Neuronal stem cell (in vitro differentiated cells): ENCODE measurements around the gene HS2ST1.

Experiments
- DNase-seq: peaks from one replicate; pipeline ENCODE4 v3.0.0-alpha.2; 2013; ENCODE audit warnings: low spot score
- H2AFZ ChIP-seq: one replicate; pipeline ENCODE4 v1.6.1; 2013; ENCODE audit warnings: mild to moderate bottlenecking, low read length, inconsistent platforms
- H2AK5ac ChIP-seq: 2 replicates; pipeline ENCODE4 v1.6.1; 2013; ENCODE audit warnings: low read depth, mild to moderate bottlenecking, inconsistent platforms, low read length, moderate library complexity, mixed read lengths
- H2BK120ac ChIP-seq: 2 replicates; pipeline ENCODE4 v1.6.1; 2013; ENCODE audit warnings: low read depth, mild to moderate bottlenecking, inconsistent platforms, low read length, moderate library complexity, mixed read lengths
- H2BK12ac ChIP-seq: one replicate; pipeline ENCODE4 v1.6.1; 2013; ENCODE audit warnings: low read length, inconsistent platforms
- H2BK15ac ChIP-seq: 2 replicates; pipeline ENCODE4 v1.6.1; 2013; ENCODE audit warnings: mild to moderate bottlenecking, low read length, inconsistent platforms, mixed read lengths
- H2BK5ac ChIP-seq: one replicate; pipeline ENCODE4 v1.6.1; 2013; ENCODE audit warnings: inconsistent platforms, mild to moderate bottlenecking, low read length, moderate library complexity
- H3K14ac ChIP-seq: one replicate; pipeline ENCODE4 v1.6.1; 2013; ENCODE audit warnings: low read length, inconsistent platforms
- H3K18ac ChIP-seq: 2 replicates; pipeline ENCODE4 v1.6.1; 2013; ENCODE audit warnings: low read length, inconsistent platforms
- H3K23ac ChIP-seq: 2 replicates; pipeline ENCODE4 v1.6.1; 2013; ENCODE audit warnings: low read depth, mild to moderate bottlenecking, mixed read lengths, low read length, inconsistent platforms; ENCODE audit not compliant: poor library complexity
- H3K27ac ChIP-seq: replicated peaks from 3 replicates; pipeline ENCODE4 v1.5.1; 2013; ENCODE audit warnings: low read length, inconsistent platforms
- H3K27me3 ChIP-seq, 3 experiments: 2 replicates each; pipeline ENCODE4 v1.6.1; 2013; ENCODE audit warnings: low read length in 3 of 3, mild to moderate bottlenecking in 2 of 3, inconsistent platforms in 1 of 3, low read depth in 1 of 3, mixed read lengths in 1 of 3, moderate library complexity in 1 of 3; ENCODE audit not compliant: control insufficient read depth in 3 of 3, insufficient read depth in 3 of 3
- H3K36me3 ChIP-seq, 2 donors: replicated peaks in 1 of 2; 2 replicates each; pipeline ENCODE4 v1.6.1; 2013; ENCODE audit warnings: low read length in 2 of 2; ENCODE audit not compliant: control insufficient read depth in 2 of 2, insufficient read depth in 2 of 2
- H3K4ac ChIP-seq: 2 replicates; pipeline ENCODE4 v1.6.1; 2013; ENCODE audit warnings: inconsistent platforms, mild to moderate bottlenecking, low read length, moderate library complexity
- H3K4me1 ChIP-seq, 2 donors: 1 replicate in 1 of 2; 2 replicates in 1 of 2; pipeline ENCODE4 v1.6.1; 2013; ENCODE audit warnings: low read length in 2 of 2, low read depth in 1 of 2; ENCODE audit not compliant: control insufficient read depth in 2 of 2, insufficient read depth in 1 of 2
- H3K4me2 ChIP-seq: one replicate; pipeline ENCODE4 v1.6.1; 2013; ENCODE audit warnings: mild to moderate bottlenecking, low read length, inconsistent platforms; ENCODE audit not compliant: insufficient read depth, poor library complexity, severe bottlenecking
- H3K4me3 ChIP-seq, 2 donors: 2 replicates each; pipeline ENCODE4 v1.5.1; 2013; ENCODE audit warnings: low read length in 2 of 2, mild to moderate bottlenecking in 2 of 2, inconsistent platforms in 1 of 2, moderate library complexity in 1 of 2
- H3K79me1 ChIP-seq: one replicate; pipeline ENCODE4 v1.6.1; 2013; ENCODE audit warnings: low read depth, mild to moderate bottlenecking, inconsistent platforms, low read length, moderate library complexity
- H3K9ac ChIP-seq: one replicate; pipeline ENCODE4 v1.6.1; 2013; ENCODE audit warnings: mild to moderate bottlenecking, low read depth, low read length, inconsistent platforms; ENCODE audit not compliant: poor library complexity
- H3K9me3 ChIP-seq, 2 donors: replicated peaks in 1 of 2; 2 replicates each; pipeline versions ENCODE3 to v1.6.1; 2013; ENCODE audit warnings: low read length in 2 of 2, mild to moderate bottlenecking in 2 of 2, inconsistent platforms in 1 of 2, low read depth in 1 of 2, mixed read lengths in 1 of 2, moderate library complexity in 1 of 2; ENCODE audit not compliant: control insufficient read depth in 2 of 2, insufficient read depth in 1 of 2
- H4K8ac ChIP-seq: one replicate; pipeline ENCODE4 v1.6.1; 2013; ENCODE audit warnings: low read depth, mild to moderate bottlenecking, inconsistent platforms, low read length, moderate library complexity
- H4K91ac ChIP-seq: one replicate; pipeline ENCODE4 v1.6.1; 2013; ENCODE audit warnings: low read length, low read depth, mild to moderate bottlenecking, inconsistent platforms; ENCODE audit not compliant: poor library complexity
- WGBS, 2 donors: extraction: QIAGEN DNeasy Blood & Tissue Kit; methylation state at CpG; one replicate each; pipeline ENCODE4 v1.1.7; 2013; ENCODE audit warnings: missing lambda C conversion rate in 2 of 2, mixed read lengths in 1 of 2; ENCODE audit not compliant: insufficient read length in 2 of 2, insufficient replicate concordance in 1 of 2; ENCODE audit errors: extremely low coverage in 2 of 2; 5-methylcytosine and 5-hydroxymethylcytosine counted together

The HS2ST1 gene

DNA sequence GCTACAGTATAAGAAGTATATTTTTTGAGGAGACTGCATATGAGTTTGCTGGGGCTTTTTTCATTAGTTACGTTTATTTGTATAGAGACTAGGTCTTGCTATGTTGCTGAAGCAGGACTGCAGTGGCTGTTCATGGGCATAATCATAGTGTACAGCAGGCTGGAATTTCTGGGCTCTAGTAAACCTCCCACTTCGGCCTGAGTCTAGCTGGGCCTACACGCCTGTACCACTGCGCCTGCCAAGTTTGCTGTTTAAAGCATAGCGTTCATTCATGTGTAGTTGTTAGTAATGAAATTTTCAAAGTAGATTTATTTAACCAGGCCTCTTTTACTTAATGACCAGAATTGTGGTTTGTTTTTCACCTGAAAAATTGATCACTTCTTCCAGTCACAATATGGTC is 33.8 kb downstream of the HS2ST1 start:
- Histone ChIP-seq H3K9ac (no peak overlapping the region), H3K14ac (no peak overlapping the region), H3K23ac (no peak overlapping the region), H3K4me1 (peaks cover 0 to 26% of the 10 kb centered on the region in 2 donors), H3K4ac (no peak overlapping the region), H2BK15ac (no peak overlapping the region), H2BK12ac (no peak overlapping the region), H3K79me1 (peaks cover 2% of the 10 kb centered on the region), H3K18ac (no peak overlapping the region), H2AFZ (no peak overlapping the region), H2AK5ac (no peak overlapping the region), H3K27ac (no peak overlapping the region), H4K8ac (no peak overlapping the region), H2BK5ac (no peak overlapping the region), H3K27me3 (no peaks in the 10 kb centered on the region), H3K9me3 (peaks cover 0 to 9% of the 10 kb centered on the region in 2 donors), H2BK120ac (no peak overlapping the region), H3K36me3 (no peaks in the 10 kb centered on the region), H3K4me3 (no peak overlapping the region), H4K91ac (no peak overlapping the region), H3K4me2 (no peak overlapping the region)
- DNase-seq: no peak
- no CpG with 5 or more reads among the region's 5 CpGs for WGBS, 2 donors

- Histone ChIP-seq H3K4me3 (no peak overlapping the region), H2BK12ac (no peak overlapping the region), H2BK5ac (no peak overlapping the region), H3K14ac (no peak overlapping the region), H3K79me1 (peaks cover 2% of the 10 kb centered on the region), H2AFZ (no peak overlapping the region), H4K91ac (no peak overlapping the region), H3K23ac (no peak overlapping the region), H2BK15ac (no peak overlapping the region), H3K4ac (no peak overlapping the region), H3K9me3 (peaks cover 0 to 9% of the 10 kb centered on the region in 2 donors), H4K8ac (no peak overlapping the region), H2BK120ac (no peak overlapping the region), H3K18ac (no peak overlapping the region), H2AK5ac (no peak overlapping the region), H3K4me2 (no peak overlapping the region), H3K27me3 (no peaks in the 10 kb centered on the region), H3K4me1 (peaks cover 0 to 26% of the 10 kb centered on the region in 2 donors), H3K36me3 (no peaks in the 10 kb centered on the region), H3K27ac (no peak overlapping the region), H3K9ac (no peak overlapping the region)
- DNase-seq: no peak
- no CpG with 5 or more reads among the region's 5 CpGs for WGBS, 2 donors
These were observed 36.4 kb downstream of the HS2ST1 start for GRCh38 chr1:86950712-86951419.

DNA sequence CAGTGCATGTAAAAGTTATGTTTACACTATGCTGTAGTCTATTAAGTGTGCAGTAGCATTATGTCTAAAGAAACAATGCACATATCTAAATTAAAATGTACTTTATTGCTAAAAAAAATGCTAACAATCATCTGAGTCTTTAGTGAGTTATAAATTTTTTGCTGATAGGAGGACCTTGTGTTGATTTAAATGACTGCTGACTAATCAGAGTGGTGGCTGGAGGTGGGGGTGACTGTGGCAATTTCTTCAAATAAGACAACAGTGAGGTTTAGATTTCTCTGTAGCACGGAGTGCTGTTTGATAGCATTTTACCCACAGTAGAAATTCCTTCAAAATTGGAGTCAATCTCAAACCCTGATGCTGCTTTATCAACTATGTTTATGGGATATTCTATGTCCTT is 37.0 kb downstream of the HS2ST1 start:
- no peak for DNase-seq
- Histone ChIP-seq H3K14ac (no peak overlapping the region), H2BK5ac (no peak overlapping the region), H3K4ac (no peak overlapping the region), H4K91ac (no peak overlapping the region), H3K9me3 (peaks cover 0 to 9% of the 10 kb centered on the region in 2 donors), H3K4me1 (peaks cover 0 to 25% of the 10 kb centered on the region in 2 donors), H3K79me1 (peaks cover 2% of the 10 kb centered on the region), H3K18ac (no peak overlapping the region), H2BK12ac (no peak overlapping the region), H3K9ac (no peak overlapping the region), H3K27me3 (no peaks in the 10 kb centered on the region), H3K36me3 (no peaks in the 10 kb centered on the region), H2BK15ac (no peak overlapping the region), H3K27ac (no peak overlapping the region), H3K23ac (no peak overlapping the region), H2AK5ac (no peak overlapping the region), H3K4me2 (no peak overlapping the region), H3K4me3 (no peak overlapping the region), H2BK120ac (no peak overlapping the region), H4K8ac (no peak overlapping the region), H2AFZ (no peak overlapping the region)
- WGBS, 2 donors: no CpG with 5 or more reads among the region's 1 CpG

DNA sequence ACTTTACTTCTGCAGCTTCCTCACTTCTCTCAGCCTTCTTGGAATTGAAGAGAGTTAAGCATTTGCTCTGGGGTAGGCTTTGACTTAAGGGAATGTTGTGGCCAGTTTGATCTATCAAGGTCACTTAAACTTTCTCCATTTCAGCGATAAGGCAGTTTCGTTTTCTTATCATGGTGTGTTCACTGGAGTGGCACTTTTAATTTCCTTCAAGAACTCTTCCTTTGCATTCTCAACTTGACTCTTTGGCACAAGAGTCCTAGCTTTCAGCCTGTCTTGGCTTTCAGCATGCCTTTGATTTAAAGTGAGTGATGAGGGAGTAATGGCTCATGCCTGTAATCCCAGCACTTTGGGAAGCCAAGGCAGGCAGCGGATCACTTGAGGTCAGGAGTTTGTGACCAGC is 38.7 kb downstream of the HS2ST1 start:
- H3K79me1 ChIP-seq: peaks cover 1% of the 10 kb centered on the region
- H2AFZ ChIP-seq: no peak overlapping the region
- H3K14ac ChIP-seq: no peak overlapping the region
- no peak overlapping the region for H2AK5ac ChIP-seq
- H2BK12ac ChIP-seq: no peak overlapping the region
- no peak overlapping the region for H3K4me2 ChIP-seq
- no peak overlapping the region for H3K23ac ChIP-seq
- H4K91ac ChIP-seq: no peak overlapping the region
- H2BK120ac ChIP-seq: no peak overlapping the region
- no peaks in the 10 kb centered on the region for H3K27me3 ChIP-seq
- no peak for DNase-seq
- no peak overlapping the region for H3K18ac ChIP-seq
- WGBS, 2 donors: no CpG with 5 or more reads among the region's 3 CpGs
- peaks cover 0 to 2% of the 10 kb centered on the region in 2 donors for H3K36me3 ChIP-seq
- H3K27ac ChIP-seq: no peak overlapping the region
- no peak overlapping the region for H3K9ac ChIP-seq
- no peak overlapping the region for H2BK5ac ChIP-seq
- peaks cover 0 to 21% of the 10 kb centered on the region in 2 donors for H3K4me1 ChIP-seq
- H3K4me3 ChIP-seq: no peak overlapping the region
- peaks cover 0 to 12% of the 10 kb centered on the region in 2 donors for H3K9me3 ChIP-seq
- H3K4ac ChIP-seq: no peak overlapping the region
- H4K8ac ChIP-seq: no peak overlapping the region
- H2BK15ac ChIP-seq: no peak overlapping the region
